Mesenteric fat pad (tissue), 1 donor: Measurements from ENCODE around the gene CD9. TPM values are rescaled to one million over a fixed set of nuclear protein-coding genes. Genes with fewer than 3 reads are reported as not detected.

ENCODE experiments used
- DNase-seq: peaks from one replicate; pipeline ENCODE4 v3.0.0-alpha.2; 2020; ENCODE audit warnings: low spot score
- long read RNA-seq: library from polyadenylated mRNA; unstranded; transcript quantifications from one replicate; pipeline ENCODE4 v2.0.0, GENCODE V29; 2020
- total RNA-seq: library from RNA; stranded (reverse); fragmentation: NEBNext Ultra II Directional; extraction: Animal tissue kit (Norgen Biotek cat#: 25700); gene quantifications from one replicate; pipeline ENCODE4 v1.2.1, GENCODE V29; 2021
- donor health status: DM: yes; HTN: yes; CAD: no.

Gene CD9, protein sequence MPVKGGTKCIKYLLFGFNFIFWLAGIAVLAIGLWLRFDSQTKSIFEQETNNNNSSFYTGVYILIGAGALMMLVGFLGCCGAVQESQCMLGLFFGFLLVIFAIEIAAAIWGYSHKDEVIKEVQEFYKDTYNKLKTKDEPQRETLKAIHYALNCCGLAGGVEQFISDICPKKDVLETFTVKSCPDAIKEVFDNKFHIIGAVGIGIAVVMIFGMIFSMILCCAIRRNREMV
- 57.7 TPM for total RNA-seq
- long read RNA-seq, transcript CD9-201 (8 exons, 1,218 nt), result major isoform, 174 of 192 reads
- long read RNA-seq, partial matches to known transcripts, result 2 of 192 reads
- long read RNA-seq, other reads (novel, unspliced or antisense), result 14 of 192 reads

DNA sequence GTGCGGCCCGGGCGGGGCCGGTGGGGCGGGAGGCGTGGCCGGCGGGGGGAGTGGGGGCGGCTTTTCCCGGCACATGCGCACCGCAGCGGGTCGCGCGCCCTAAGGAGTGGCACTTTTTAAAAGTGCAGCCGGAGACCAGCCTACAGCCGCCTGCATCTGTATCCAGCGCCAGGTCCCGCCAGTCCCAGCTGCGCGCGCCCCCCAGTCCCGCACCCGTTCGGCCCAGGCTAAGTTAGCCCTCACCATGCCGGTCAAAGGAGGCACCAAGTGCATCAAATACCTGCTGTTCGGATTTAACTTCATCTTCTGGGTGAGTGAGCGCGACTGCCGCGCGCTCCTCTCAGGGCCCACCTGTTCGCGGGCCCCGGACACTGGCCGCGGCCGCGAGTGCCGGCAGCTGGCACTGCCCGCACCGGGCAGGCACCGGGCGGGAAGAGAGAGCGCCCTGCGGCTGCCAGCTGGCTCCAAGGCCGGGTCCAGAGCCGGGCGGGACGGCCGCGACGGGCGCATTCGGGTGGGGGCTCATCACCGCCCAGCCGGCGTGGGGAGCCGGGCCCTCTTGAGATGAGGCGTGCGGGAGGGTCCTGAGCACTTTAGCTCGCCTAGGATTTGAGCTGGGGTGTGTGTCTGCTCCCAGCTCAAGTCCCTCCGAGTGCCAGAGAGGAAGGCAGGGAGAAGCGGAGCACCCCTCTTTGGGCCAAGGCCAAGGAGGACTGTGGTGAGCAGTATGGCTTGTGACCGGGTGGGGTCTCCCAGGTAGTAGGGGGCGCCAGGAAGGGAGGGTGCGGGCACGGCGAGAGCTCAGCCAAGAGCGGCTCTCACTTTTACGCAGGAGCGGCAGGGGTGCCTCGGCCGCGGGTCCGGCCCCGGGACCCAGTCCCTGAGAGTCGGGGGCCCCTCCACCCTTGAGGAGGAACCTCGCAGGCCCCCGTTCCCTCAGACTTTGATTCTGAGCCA is at the start of gene CD9:
TSS of gene CD9 (plus strand) at position 145 of the 957 bp plus-strand sequence. CDS start at position 245, 100 bp downstream.
- DNase-seq, result no peak

- DNase-seq, result no peak
Measured at GRCh38 chr12:6154730-6155459, 45.3 kb upstream of the CD9 start.

GRCh38 chr12:6157482-6157881 is 42.7 kb upstream of the CD9 start:
- peak; percentile 9 for DNase-seq

DNA sequence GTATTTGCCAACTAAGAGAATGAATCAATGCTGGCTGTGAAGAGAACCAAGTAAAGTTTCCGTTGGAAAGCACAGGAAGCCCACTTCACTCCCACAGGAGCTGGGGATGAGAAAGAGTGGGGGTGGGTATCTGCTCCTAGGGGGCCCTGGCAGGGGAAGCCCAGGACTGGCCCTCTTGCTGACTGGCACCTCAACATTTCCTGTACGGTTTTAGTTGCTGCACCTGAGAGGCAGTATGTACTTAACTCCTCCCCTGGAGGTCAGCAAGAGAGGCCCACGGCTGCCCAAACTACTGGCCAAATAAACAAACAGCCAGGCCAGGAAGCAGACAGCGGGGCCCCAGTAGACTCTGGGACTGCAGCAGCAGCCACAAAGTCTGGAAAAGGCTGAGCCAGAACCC is 41.9 kb upstream of the CD9 start:
- DNase-seq, result peak; percentile 43

DNA sequence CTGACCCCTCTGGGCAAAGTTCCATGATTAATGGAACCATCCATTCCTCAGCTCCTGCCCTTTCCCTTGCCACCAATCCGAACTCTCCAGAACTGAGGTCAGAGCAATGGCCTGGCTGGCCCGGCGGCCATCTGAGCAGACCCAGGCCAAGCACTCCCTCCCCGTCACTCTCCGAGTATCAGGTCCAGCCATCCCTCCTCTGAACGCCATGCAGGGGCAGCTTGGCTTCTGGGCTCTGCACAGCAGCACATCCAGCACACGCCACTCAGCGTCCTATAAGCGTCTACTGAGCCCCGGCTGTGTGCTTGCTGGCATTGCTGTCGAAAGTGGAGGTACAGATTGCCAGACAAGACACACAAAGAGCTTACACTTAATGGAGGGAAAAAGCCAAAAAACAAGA is 41.5 kb upstream of the CD9 start:
- peak; percentile 86 for DNase-seq

DNA sequence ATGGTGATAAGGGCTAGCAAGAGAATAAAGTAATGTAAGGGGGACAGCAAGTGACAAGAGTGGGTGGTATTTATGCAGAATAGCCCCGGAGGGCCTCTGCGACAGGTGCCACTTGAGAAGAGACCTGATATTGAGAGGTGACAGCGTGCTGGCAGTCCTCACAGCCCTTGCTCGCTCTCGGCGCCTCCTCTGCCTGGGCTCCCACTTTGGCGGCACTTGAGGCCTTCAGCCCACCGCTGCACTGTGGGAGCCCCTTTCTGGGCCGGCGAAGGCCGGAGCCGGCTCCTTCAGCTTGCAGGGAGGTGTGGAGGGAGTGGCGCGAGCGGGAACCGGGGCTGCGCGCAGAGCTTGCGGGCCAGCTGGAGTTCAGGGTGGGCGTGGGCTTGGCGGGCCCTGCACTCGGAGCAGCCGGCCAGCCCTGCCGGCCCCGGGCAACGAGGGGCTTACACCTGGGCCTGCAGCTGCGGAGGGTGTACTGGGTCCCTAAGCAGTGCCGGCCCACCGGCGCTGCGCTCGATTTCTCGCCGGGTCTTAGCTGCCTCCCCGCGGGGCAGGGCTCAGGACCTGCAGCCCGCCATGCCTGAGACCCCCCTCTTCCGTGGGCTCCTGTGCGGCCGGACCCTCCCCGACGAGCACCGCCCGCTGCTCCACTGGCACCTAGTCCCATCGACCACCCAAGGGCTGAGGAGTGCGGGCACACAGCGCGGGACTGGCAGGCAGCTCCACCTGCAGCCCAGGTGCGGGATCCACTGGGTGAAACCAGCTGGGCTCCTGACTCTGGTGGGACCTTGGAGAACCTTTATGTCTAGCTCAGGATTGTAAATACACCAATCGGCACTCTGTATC is 40.8 kb upstream of the CD9 start:
- DNase-seq, result peak; percentile 82

GRCh38 chr12:6160049-6160649 is 40.1 kb upstream of the CD9 start:
- peak; percentile 65 for DNase-seq

- DNase-seq, result no peak
Measured at GRCh38 chr12:6161124-6161882, 38.9 kb upstream of the CD9 start.

DNA sequence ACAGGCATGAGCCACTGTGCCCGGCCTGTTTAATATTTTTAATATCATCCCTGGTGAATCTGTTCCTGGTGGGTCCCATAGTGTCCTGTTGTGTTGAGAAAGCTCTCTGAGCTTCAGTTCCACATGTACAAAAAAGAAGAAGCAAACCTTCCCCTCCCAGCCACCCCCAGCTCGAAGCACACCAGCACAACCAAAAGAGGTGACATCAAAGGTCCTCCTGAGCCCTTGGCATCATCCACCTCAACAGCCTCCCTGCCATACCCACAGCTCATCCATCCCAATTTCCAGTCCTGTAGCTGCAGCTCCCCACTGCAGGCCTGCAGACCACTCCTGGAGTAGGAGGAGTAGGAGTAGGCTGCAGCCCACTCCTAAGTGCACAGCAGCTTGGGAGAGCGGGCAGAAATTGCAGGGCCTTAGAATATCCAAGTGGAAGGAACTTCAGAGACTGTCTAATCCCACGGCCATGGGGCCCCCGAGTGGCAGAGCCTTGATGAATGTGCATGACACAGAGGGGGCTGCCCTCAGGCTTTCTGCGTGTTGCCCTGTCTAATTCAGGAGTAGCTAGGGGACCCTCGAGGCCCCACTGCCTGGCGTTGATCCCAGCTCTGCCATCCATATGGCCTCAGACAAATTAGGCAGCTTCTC is 36.7 kb upstream of the CD9 start:
- DNase-seq, result no peak

DNA sequence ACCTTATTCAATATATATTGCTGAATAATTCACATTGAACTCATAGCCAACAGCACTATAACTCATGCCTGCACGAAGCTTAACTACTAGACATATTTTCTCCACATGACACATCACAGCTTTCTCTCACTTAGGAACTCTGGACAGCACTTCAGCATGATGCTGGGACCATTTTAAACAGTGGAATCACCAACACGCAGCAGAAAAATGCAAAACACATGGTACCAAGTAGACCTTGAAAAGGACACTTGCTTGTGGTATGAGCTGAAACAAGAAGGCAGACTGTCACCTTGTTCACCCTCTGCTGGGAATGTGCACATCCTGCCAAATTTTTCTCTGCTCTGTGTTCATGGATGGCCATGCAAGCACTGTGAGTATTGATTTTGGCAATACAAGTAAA is 34.8 kb upstream of the CD9 start:
- DNase-seq, result no peak

- DNase-seq, result peak; percentile 74
Measured at GRCh38 chr12:6166808-6167207, 33.4 kb upstream of the CD9 start.

GRCh38 chr12:6167327-6168280 is 32.6 kb upstream of the CD9 start:
- DNase-seq, result no peak

GRCh38 chr12:6171409-6172015 is 28.7 kb upstream of the CD9 start:
- no peak for DNase-seq

GRCh38 chr12:6172086-6172485 is 28.1 kb upstream of the CD9 start:
- DNase-seq, result no peak

- DNase-seq, result no peak
Measured at GRCh38 chr12:6172862-6173261, 27.3 kb upstream of the CD9 start.

DNA sequence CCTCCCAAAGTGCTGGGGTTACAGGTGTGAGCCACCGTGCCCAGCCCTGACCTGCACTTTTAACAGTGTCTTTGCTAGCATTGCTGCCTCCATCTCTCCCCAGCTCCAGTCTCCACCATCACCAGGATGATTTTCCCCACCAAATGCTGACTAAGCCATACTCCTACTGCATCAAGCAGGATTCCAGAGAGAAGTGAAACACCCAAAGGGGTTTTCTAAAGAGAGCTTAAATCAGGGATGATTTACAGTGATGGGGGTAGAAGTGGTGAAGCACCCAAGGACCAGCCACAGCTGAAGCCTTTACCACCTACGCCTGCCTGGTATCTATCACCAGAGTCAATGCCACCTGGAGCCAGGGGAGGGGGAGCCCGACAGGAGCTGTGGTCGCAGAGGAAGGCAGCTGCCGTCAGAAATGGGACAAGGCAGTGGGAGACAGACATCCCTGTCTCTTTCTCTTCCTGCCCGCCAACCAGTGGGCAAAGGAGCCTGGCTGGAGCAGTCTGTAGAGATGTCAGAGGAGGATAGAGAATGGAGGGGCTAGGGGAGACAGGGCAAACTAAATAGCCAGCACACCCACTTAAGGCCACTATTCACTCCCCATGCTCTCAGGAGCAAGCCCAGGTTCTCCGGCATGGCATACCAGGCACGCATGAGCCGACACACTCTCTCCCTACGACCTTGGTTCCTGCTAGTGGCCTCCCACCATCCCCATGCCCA is 22.4 kb upstream of the CD9 start:
- no peak for DNase-seq
